Measurements from ENCODE around the gene ATF7IP2. TPM values are rescaled to one million over a fixed set of nuclear protein-coding genes. Genes with fewer than 3 reads are reported as not detected.
"Not testable (repeated sequence)": the region's sequence is repeated elsewhere in the genome, so short reads cannot be mapped to it uniquely, and the experiment has no call there.

Gene ATF7IP2
- total RNA-seq, 1 donor from 2014 or later, result 6.8 TPM

DNA sequence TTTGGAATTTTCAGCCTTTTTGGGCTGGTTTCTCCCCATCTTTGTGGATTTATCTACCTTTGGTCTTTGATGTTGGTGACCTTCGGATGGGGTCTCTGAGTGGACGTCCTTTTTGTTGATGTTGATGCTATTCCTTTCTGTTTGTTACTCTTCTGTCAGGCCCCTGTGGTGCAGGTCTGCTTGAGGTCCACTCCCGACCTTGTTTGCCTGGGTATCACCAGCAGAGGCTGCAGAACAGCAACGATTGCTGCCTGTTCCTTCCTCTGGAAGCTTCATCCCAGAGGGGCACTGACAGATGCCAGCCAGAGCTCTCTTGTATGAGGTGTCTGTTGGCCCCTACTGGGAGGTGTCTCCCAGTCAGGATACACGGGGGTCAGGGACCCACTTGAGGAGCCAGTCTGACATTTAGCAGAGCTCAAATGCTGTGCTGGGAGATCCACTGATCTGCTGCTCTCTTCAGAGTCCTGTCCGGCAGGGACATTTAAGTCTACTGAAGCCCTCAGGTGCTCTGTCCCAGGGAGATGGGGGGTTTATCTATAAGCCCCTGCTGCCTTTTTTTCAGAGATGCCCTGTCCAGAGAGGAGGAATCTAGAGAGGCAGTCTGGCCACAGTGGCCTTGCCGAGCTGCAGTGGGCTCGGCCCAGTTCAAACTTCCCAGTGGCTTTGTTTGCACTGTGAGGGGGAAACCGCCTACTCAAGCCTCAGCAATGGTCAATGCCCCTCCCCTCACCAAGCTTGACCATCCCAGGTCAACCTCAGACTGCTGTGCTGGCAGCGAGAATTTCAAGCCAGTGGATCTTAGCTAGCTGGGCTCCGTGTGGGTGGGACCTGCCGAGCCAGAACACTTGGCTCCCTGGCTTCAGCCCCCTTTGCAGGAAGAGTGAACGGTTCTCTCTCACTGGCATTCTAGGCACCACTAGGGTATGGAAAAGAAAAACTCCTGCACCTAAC is 66.6 kb downstream of the ATF7IP2 start:
- not testable (repeated sequence) for DNase-seq

- no peak for DNase-seq
These were observed 67.3 kb downstream of the ATF7IP2 start for GRCh38 chr16:10453159-10453510.

- no peak for DNase-seq
These were observed 80.0 kb downstream of the ATF7IP2 start for GRCh38 chr16:10465821-10466220.

DNA sequence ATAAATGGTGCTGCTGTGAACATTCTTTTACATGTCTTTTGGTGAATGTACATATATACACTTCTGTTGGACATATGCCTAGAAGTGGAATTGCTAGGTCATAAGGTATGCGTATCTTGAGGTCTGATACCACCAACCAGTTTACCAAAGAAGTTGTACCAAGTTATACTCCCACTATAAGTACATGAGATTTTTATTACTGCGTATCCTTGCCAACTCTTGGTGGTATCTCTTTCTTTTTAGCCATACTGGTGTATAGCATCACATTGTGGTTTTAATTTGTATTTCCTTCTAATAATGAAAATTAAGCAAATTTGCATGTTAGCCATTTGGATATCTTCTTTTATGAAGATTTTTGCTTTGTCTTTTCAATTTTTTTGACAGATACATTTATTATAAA is 80.5 kb downstream of the ATF7IP2 start:
- DNase-seq, result no peak

DNA sequence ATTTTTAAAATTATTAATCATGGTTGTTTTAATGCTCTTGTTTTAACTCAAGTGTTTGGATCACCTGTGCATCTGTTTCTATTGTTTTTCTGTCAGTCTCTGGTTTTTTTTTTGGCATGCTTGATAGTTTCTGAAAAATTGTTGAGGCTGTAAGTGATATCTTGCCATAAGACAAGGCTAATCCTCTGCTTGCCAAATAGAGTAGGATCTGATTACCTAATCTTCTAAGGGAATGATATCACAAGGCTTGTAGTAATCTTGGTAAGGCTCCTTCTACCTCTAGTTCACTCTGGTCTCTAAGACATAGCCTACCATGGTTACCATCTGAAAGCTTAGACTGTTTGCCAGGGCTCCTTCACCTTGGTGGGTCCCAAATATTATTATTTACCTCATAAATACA is 81.0 kb downstream of the ATF7IP2 start:
- no peak for DNase-seq

DNA sequence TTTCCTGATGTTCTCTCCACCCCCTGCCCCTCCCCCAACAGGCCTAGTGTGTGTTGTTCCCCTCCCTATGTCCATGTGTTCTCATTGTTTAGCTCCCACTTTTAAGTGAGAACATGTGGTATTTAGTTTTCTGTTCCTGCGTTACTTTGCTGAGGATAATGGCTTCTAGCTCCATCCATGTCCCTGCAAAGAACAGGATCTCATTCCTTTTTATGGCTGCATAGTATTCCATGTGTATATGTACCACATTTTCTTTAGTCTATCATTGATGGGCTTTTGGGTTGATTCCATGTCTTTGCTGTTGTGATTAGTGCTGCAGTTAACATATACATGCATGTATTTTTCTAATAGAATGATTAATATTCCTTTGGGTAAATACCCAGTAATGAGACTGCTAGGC is 90.8 kb downstream of the ATF7IP2 start:
- not testable (repeated sequence) for DNase-seq

GRCh38 chr16:10480151-10480550 is 94.3 kb downstream of the ATF7IP2 start:
- DNase-seq, result no peak

DNA sequence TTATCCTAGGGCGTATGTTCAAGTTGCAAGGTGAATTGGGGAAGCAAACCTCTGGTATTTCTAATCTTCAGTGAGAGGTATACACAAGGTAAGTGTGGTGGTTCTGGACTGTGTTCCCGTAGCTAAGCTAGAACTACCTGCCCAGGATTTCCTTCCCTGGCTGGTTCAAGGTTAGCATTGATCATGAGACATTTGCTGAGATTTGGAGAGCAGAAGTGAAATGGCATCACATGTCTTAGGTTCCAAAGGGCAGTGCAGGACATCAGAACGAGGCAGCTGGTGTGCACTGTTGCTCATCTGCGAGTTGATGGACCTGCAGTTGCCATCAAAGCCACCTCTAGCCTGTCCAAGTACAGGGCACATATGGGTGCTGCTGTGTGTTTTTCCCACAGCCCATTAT is 99.3 kb downstream of the ATF7IP2 start:
- no peak for DNase-seq

GRCh38 chr16:10485698-10486382 is 100.0 kb downstream of the ATF7IP2 start:
- DNase-seq, result no peak

DNA sequence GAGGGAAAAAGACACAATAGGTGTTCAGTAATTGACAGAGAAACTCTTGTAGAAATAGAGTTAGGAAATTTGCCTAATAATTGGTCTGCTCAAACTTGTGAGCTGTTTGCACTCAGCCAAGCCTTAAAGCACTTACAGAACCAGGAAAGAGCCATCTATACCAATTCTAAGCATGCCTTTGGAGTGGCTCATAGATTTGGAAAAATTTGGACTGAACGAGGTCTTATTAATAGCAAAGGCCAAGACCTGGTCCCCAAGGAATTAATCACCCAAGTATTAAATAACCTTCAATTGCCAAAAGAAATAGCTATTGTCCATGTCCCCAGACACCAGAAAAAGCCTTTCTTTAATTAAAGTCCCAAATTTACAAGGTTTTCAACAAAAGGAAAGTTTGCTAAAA is 104.3 kb downstream of the ATF7IP2 start:
- DNase-seq, result no peak

- DNase-seq, result no peak
These were observed 107.4 kb downstream of the ATF7IP2 start for GRCh38 chr16:10493276-10493675.

DNA sequence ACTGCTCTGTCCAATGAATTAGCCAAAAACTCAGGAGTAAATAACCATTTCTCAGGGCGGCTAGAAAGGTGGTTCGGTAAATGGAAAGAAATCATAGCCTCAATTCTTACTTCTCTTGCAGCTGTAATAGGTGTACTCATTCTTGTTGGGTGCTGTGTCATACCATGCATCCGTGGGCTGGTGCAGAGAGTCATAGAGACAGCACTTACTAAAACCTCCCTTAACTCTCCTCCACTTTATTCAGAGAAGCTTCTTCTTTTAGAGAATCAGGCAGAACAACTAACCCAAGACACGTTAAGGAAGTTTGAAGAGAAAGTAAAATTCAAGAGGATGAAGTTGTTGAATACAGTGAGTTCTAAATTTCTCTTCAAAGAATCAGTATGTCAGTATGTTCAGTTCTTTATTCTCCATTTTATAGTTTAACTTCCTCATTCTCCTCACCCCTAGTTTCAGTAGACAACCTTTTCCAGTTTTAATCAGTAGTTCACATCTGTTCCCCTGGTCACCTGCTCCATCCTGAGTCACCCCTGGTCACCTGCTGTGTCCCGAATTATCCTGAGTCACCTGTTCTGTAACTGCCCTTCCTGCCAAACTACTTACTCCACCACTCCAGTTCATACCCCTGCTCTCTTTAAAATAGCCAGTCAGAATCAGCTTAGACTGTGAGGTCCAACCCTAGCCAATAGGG is 108.6 kb downstream of the ATF7IP2 start:
- DNase-seq, result no peak

- no peak for DNase-seq
These were observed 109.1 kb downstream of the ATF7IP2 start for GRCh38 chr16:10495031-10495345.

GRCh38 chr16:10497132-10498101 is 111.6 kb downstream of the ATF7IP2 start:
- DNase-seq, result no peak

DNA sequence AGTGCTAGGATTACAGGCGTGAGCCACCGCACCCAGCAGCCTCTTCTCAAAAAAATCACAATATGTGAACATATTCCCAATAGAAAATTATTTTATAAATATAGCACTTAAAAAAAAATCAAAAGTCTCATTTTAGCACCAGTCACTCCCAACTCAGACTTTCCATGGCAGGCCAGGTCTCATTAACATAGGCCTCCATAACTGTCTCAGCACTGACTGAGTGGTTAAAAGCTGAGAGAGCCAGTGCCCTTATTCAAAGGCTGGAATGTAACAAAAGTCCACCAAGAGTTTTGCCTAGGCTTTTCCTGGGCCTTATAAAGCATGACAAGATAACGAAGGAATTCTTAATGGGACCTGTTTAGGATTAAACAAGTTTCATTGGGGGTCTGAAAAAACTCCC is 114.7 kb downstream of the ATF7IP2 start:
- no peak for DNase-seq

DNA sequence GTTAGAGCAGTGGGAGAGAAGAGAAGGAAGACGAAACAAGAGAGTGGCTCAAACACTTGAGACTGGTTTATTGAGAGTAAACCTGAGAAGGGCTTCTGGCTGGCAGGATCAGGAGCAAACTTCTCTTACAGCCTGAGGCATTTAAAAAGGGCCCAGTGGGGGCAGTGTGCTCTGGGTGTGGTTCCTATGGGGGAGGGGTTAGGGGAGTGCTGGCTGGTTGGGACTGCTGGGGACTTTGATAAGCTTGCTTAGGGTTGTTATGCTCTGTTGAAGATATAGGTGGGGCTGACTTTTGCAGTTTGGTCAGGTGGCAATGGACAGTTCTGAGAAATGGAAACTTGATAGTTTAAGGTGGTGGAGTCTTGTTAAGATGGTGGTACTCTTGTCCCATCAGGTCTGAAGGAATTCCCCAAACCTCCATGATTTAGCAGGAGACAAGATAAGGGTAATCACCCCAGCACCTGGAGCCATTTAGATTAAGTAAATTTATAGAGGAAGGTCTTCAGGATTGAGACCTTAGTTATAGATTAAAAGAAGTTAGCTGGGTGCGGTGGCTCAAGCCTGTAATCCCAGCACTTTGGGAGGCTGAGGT is 115.3 kb downstream of the ATF7IP2 start:
- DNase-seq, result no peak

DNA sequence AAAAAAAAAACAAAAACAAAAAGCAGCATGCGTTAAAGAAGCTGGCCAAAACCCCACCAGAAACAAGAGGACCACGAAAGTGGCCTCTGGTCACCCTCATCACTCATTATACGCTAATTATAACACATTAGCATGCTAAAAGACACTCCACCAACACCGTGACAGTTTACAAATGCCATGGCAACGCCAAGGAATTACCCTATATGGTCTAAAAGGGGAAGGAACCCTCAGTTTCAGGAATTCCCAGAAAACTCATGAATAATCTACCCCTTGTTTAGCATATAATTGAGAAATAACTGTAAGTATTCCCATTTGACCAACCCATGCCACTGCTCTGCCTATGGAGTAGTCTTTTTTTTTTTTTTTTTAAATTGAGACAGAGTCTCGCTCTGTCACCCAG is 116.9 kb downstream of the ATF7IP2 start:
- no peak for DNase-seq

DNA sequence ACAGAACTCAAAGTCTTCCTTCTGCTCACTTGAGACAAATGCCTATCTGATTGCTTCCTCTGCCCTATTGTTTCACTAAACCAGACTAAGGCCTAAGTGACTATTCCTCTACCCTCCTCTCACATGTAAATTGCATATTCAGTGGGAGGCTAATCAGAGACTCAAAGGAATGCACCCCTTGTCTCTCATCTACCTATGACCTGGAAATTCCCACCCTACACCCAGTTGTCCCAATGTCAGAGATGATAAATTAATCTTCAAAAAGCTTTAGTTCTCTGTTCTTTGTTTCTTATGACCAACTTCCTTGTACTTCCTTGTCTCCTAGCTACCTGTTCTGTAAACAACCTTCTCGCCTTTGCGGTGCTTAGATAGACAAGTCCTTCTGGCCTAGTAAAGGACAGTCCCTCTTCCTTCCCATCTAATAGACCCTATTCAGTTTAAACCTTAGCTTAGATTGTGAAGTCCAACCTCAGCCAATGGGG is 118.6 kb downstream of the ATF7IP2 start:
- no peak for DNase-seq

- DNase-seq, result not testable (repeated sequence)
These were observed 119.4 kb downstream of the ATF7IP2 start for GRCh38 chr16:10505286-10505685.

- DNase-seq, result peak; percentile 50
These were observed 123.7 kb downstream of the ATF7IP2 start for GRCh38 chr16:10509534-10510025.

- DNase-seq, result no peak
These were observed 124.4 kb downstream of the ATF7IP2 start for GRCh38 chr16:10510279-10510678.
